Measurements from ENCODE around the gene RAMACL.

RAMACL gene

DNA sequence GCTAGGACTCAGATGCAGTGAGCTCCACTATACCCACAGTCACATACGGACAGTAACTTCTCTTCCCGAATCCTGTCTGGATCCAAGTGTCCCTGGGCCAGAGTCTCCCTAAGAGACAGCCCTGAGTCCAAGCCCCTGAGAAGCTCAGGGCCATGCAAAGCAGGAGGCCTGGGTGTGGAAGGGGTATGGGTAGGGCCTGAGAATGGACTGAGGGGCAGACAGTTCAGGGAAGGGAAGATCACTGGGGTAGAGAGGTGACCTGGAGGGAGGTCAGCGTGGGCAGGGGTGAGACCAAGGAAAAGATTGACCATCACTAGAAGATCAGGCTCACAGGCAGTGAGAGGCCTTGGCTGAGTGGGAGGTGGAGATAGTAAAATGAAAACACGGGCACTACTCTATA lies 31.8 kb upstream of the RAMACL start:
- DNase-seq (ENCODE audit: low read depth in 2 of 2), result no peak

DNA sequence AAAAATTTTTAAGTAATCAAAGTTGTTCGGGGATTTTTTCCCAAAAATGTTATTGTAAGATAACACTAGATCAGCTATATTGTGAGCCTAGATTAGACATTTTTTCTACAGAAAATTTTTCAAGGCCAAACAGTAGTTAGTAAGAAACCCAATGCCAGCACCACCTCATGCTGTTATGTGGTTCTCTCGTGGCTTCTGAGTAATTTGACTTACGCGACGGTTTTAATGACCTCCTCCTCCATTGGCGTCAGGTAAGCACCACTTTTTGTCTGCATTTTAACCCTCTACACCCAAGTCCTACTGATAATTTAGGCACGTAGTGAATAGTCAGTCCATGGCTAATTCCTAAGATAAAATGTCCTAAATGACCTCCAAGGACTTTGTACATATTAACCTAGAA lies 30.9 kb upstream of the RAMACL start:
- no peak for DNase-seq (ENCODE audit: low read depth in 2 of 2)

DNA sequence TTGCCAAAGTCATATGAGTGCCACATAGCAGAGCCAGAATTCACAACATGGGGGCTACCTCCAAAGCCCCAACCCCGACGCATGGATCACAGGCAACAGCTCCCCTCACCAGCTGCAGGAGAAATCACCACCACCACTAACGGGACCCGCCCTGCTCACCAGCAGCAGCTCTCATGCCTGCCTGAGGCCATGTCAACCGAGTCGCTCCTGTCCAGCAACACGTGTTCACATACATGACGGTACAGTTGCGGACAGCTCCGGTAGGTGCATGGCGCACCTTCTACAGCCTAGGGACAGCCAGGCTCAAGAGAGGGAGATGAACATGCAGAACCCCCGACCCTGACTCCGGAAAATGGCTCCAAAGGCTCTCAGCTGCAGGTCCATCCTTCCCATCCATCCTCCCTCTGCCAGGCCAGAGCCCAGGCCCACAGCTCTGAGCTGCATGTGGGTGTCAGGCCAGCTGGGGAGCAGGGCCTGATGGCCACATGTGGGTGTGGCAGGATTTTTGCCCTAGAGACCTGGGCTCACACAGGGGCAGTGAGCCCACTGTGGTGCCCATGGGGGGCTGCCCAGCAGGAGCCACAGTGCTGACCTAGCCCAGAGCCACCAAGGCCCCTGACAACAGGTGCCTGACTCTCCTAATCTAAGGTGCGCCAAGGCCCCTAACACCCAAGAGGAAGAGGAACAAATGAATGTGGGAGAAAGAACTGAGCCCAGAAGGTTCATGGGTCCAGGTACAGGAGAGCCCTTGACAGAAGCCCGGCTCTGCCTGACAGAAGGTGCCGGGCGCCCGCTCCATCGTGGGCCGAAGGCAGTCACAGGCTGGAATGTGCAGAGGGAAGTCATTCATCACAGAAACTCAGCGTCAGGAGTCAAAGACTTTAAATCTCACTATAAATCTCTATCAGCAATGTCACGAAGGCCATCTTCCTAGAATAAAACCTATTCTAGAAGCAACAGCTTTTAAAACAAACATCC lies 30.1 kb upstream of the RAMACL start:
- DNase-seq (ENCODE audit: low read depth in 2 of 2), result no peak

DNA sequence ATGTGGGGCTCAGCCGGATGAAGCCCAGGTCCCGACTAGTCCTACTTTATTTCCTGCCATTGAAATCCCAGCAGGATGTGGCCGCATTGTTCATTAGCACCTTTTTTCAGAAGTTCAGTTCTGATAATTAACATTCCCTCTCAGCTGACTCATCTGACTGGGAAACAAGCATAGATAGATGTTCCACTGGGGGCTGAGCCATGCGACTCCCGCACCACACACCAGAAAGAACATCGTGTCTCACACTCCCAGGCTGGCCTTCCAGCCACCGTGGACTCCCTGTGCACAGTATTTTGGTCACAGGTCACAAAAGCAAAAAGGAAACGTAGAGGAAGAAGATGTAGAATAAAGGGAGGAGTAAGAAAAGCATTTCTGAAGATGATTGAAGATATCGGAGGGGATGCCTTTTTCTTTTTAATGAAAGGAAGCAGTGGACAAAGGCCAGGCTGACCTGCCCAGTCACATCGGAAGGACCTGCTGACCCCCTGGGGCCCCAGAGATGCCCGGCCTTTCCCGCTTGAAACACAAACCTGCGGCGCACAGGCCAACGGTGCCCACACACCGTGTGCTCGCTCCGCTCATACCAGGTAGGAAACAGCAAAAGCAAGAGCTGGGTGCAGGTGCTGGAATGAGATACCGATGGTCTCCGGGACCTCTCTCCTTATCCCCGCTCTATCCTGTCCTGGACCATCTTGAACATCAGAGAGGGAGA lies 28.7 kb upstream of the RAMACL start:
- DNase-seq (ENCODE audit: low read depth in 2 of 2), result no peak

DNA sequence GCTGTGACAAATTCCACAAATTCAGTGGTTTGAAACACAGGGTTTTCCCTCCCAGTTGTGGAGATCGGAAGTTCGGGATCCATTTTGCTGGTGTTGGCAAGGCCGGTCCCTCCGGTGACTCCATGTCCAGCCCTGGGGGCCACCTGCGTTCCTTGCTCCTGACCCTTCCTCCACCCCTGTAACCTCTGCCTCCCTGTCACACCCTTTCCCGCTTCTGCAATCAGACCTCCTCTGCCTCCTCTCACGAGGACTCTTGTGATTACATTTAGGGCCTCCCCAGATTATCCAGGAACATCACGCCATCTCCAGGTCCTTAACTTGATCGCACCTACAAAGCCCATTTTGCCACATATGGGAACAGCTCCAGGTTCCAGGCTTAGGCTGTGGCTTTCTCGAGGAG lies 28.1 kb upstream of the RAMACL start:
- DNase-seq (ENCODE audit: low read depth in 2 of 2), result no peak

DNA sequence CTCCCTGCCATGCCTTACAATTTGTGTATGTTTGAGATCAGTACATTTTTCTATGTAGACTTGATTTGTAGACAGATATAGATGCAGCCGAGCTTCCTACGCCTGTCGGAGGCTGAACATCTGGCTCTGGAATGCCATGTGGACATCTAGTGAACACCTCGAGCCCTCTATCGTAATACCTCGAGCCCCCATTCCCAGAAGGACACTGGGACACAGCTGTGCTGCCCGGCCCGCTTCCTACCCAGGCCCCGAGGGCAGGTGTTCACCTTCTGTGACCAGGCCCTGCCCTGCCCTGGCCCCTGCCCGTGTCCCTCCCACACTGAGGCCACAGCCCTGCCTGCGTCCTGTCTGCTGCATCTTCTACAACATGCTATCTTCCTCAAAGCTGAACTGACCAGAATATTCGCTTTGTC lies 27.7 kb upstream of the RAMACL start:
- no peak for DNase-seq (ENCODE audit: low read depth in 2 of 2)

DNA sequence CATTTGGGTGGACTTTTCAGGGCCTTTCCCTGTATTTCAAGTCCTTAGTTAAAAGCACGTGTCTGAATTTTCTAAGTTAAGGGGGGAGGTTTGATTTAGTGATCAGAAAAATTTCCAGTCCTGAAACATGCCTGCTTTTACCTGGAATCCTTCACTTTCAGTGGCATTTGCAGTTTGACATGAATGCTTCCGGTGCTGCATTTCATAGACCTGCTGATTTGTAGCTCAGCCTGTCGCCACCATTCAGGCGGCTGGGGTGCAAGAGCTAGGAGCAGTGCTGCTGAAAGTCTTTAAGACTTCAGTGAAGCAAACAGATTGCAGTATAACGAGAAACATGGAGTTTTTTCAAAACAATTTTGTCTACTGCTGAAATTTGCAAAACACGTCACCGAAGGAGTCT lies 26.5 kb upstream of the RAMACL start:
- no peak for DNase-seq (ENCODE audit: low read depth in 2 of 2)

DNA sequence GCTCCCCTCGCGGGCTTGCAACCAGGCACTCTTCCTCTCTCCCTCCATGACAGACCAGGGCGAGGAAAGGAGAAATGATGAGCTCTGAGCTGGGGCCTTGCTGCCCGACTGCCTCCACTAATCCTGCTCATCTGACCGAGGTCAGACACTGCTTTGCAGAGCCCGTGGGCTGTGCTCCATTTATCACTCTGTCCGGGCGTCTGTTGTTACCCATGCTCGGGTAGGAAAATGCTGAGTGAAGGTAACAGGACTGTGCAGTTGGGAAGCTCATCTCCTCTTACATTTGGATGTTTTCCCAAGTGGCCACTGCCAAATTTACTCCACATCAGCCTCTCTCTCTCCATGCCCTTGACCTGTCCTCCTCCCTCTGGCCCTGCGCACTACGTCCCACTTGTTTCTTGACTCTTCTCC lies 26.0 kb upstream of the RAMACL start:
- no peak for DNase-seq (ENCODE audit: low read depth in 2 of 2)

DNA sequence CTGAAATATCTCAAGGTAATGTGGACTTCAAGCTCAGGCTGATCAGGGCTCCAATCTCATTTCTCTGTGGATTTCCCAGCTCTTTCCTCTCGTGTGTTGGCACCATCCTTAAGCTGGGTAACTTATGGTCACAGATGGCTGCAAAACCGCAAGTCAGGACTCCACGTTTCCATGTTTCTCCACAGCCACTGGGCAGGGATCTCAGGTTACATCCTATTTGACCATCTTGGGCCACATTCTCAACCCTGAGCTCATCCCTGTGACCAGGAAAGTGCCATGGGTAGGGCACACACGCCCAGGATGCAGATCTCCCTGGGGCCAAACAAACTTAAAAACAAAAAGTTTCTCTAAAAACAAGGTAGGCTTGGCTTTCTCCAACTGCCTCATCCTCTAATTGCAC lies 25.2 kb upstream of the RAMACL start:
- no peak for DNase-seq (ENCODE audit: low read depth in 2 of 2)

DNA sequence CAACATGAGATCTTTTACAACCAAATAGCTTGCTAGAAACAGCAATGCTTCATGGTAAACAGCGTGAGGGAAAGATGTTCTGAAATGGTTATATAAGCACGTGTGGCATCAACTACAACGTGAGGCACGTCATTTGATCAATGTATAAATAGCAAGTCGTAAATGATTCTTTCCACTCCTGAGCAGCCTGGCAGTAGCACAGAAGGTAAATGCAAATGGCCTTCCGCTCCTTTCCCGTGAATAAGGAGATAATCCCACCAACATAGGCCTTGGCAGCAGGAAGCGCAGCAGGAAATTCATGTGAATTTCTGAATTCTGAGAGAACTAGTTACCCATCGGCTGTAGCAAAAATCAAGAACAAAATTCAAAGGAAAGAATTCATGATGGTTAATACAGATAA lies 23.6 kb upstream of the RAMACL start:
- DNase-seq (ENCODE audit: low read depth in 2 of 2), result no peak

DNA sequence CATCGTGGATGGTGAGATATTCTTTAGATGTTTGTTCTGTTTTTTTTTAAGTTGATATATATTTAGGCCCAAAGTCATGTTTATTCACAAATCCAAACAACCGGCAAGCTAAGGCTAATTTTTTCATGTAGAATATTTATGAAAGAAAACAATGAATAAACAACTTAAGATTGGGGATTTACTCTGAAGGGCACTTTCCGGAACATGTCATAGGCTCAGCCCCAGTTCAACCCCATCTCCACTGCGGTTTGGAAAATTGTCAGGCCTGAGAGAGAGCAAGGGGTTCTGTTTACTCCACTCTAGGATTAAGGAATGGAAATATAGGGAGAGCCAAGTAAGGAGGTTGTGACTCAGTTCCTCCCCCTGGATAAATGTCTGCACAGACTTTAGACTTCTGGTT lies 22.3 kb upstream of the RAMACL start:
- DNase-seq (ENCODE audit: low read depth in 2 of 2), result no peak

DNA sequence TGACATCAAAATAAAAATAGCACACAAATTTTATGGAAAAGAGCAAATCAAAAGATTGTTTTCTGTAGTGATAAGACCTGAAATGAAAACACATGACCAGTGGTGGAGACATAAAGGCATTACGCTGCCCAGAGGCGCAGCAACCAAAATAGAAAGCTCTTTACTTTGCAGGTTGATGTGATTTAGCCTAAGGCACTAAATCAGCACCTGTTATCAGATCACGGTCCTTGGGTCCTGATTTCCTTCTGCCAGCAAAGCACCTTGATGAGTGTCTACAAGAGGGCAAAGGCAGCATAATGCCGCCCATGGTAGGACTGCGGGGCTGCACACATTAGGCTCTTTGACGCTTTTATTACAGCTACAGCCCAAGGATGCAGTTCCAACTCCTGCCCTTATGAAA lies 19.3 kb upstream of the RAMACL start:
- DNase-seq (ENCODE audit: low read depth in 2 of 2), result no peak

DNA sequence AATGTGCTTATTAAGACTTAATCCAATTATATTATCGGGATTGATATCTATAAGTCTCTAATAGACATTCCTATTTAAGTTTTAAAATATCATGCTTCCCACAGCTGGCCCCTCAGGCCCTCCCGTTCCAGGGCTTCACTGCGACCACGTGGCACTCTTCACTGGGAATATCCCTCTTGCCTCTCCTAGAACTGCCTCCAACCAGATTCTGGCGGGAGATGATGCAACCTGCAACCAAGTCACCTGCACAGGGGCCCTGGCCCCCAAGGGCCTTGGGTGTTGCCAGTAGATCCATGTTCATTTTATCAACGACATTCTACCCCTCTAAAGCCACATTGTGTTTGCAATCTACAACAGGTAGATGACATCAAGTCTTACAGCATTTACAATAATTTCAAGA lies 18.4 kb upstream of the RAMACL start:
- no peak for DNase-seq (ENCODE audit: low read depth in 2 of 2)

DNA sequence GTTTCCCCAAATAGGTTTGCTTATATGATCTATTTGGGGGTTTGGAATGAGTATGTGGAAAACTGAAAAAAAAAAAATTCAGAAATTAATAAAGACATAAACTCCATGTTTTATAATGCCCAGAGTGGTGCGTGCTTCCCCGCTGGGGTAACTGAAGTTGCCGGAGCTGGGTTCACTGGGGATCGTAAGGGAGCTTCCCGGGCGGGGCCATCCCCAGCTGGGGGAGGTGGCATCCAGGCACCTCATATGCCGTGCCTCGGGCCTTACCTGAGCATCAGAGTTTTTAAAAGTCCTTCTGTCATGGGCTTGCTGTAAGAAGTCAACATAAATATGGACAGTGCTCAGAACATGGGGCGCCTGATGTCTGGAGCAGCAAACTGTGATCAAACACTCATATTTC lies 17.9 kb upstream of the RAMACL start:
- no peak for DNase-seq (ENCODE audit: low read depth in 2 of 2)

DNA sequence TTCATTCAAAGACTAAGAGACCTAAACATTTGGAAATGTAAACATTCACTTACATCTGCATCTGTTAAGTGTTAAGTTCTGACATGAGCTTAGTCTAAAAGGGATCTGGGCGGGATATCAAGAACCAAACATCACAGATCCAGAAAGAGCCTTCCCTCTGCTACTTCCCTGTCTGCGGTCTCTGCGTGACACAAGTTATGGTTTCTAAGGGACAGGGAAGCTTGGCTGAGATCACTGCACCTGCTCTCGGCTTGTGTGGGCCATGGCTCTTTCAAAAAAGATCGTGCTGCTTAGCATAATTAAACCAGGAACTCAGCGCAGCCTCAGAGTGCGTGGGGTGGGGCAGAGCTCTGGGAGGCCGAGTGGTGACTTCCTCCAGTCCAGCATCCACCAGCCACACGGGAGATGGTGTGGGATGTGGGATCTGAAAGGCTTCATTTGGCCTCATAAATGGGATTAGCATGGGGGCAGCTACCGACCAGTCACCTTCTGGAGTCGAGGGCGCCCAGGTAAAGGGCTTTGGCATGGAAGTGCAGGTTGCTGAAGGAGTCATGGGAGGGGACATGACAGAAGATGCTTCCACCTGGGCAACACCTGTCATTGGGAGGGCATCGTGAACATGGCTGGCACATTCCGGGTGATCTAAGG lies 16.7 kb upstream of the RAMACL start:
- DNase-seq (ENCODE audit: low read depth in 2 of 2), result no peak

DNA sequence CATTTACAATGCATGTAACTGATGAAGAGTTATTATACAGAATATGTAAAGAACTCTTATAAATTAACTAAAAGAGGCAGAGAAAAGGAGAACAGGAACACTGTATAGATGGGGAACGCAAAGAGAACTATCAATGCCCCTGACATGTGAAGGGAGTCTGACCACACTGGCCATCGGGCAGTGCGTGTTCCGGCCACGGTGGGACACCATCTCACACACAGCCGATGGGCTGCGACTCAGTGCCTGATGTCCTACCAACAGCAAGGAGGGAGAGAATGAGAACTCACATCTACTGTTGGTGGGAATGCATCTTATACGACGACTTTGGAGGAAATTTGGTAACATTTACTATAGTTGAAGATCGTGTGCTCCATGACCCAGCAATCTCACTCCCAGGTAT lies 15.5 kb upstream of the RAMACL start:
- DNase-seq (ENCODE audit: low read depth in 2 of 2), result no peak

DNA sequence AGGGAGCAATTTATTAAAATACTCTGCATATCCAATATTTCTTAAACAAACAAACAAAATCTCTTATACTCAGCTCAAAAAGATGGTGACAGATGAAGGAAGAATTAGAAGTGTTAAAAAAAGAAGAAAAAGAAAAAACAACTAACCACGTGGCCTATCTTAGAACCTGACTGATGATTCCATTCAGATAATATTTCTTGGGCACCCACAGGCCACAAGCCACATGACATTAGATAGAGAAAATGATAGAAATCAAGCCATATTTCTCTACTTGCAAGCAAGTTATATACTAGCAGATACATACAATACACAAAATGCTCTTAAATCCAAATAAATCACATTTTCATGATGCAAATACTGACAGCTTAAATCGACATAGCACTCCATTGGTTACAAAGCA lies 14.5 kb upstream of the RAMACL start:
- DNase-seq (ENCODE audit: low read depth in 2 of 2), result no peak

DNA sequence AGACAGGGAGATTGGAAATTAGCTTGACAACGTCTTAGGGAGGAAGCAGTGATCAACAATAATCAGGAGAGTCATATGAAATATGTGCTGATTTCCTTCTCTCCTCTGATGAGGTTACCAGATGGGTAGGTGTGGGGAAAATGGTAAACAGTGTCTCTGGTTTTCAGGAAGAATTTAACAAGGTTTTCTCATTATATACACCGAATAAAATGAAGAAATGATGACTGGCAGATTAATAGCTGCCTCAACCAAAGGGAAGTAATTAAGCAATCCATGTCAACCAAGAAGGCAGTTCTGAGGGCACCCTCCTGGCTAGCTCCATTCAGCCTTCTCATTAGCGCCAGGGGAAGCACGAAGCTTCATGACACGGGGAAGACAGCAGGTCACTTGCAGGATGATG lies 12.7 kb upstream of the RAMACL start:
- DNase-seq (ENCODE audit: low read depth in 2 of 2), result no peak

DNA sequence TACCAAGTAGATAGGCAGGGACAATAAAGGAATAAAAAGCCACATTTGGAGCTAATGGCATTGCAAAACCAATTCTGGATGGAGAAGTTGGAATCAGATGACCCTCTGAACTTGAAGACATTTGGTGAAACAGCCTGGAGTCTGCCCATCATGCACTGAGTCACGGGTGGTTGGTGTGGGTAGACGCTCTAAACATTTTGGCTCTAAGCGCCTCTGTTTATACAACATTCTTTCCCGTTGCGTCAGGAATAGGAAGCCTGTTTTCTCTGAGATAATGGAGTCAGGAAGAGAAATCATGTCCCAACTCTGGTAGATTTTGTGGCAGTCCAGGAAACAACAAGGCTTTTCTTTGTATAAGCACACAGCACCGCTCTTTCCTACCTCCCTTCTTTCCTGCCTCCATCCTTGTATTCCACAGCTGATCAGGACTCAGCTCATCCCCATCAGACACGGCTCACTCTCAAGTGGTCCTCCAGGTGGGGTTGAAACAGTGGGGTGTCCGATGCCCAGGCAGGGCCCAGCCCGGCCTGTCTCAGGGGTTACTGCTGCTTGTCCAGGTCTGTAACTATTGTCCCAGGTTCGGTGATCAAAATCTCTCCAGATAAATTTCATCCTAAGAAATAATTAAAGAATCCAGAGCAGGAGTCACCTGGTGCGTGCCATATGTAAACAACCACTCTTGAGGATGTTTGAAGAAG lies 12.1 kb upstream of the RAMACL start:
- no peak for DNase-seq (ENCODE audit: low read depth in 2 of 2)

DNA sequence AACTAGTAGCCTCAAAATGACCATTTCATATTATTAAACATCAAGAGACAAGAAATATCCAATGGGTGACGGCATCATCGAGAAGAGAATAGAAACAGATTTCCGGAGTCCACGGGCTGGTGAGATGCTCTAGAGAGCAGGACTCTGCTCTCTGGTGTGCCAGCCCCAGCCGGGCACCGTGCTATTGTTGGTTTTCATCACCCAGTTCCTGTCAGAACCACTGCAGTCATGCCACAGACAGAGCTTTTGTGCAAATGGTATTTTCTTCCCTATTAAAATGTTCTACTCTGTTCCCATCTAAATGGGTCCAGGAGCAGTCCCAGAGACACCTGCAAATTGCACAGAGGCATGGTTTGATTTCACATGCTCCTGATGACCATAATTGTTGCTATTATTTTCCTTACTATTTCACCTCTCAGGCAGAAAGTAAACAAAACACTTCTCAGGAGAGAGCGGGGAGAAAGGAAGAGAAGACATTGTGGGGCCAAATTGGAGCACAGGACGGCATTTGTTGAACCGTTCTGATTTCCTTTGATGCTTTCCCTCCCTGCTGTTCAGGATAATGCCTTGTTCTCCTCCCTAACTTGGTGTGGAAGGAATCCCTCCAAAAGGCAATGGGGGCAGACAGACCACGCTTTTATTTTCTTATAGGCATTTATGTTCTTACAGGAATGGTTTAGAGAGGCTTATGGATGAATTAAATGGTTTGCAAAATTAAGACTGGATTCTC lies 11.4 kb upstream of the RAMACL start:
- no peak for DNase-seq (ENCODE audit: low read depth in 2 of 2)

DNA sequence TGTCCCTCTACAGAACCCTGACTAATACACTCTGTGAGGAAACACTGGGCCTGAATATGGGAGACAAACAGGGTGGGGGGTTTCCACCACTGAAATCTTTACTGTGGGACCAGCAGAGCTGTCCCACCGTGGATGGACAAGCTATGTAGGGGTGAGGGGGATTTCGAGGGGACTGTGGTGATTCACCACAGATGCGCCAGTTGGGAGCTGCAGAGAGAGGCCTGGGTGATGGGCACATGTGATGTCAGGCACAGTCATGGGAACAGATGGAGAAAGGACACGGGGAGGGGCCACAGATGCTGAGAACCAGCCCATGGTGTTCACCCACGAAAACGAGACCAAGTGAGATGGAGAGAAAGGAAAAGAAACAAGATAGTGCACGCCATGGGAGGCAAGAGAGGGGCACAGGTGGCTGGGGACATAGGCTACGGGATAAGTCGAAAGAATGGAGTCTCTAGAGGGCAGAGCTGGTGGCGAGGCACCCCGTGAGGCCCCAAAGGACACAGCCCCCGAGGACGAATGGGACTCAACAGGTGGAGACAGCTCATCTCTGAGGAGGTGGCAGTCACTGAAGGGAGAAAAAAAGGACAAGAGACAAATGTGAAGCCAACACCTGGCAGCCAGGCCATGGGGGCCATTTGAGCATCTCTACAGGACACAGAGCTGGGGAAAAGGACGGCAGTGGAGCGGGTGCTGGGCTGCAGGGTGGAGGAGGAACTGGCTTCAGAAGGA lies 10.5 kb upstream of the RAMACL start:
- DNase-seq (ENCODE audit: low read depth in 2 of 2), result no peak

Data from stimulated activated CD8-positive, alpha-beta memory T cell treated with anti-CD3 and anti-CD28 coated beads, Interleukin-15, amount 100 ng/mL, for 4 hours (primary cell).